HEK293T (cell line): ENCODE results near the gene GPR55.

Source experiments
- ARNT ChIP-seq: fragments of 450-650 bp; IDR thresholded peaks from 2 replicates; pipeline ENCODE4 v1.6.1; 2017; ENCODE audit warnings: mild to moderate bottlenecking
- ELF4 ChIP-seq: fragments of 450-650 bp; IDR thresholded peaks from 2 replicates; pipeline ENCODE4 v1.6.1; 2017; ENCODE audit warnings: antibody characterized with exemption
- FOXA1 ChIP-seq: fragments of 450-650 bp; IDR thresholded peaks from 2 replicates; pipeline ENCODE4 v1.6.1; 2016; ENCODE audit warnings: mild to moderate bottlenecking
- FOXM1 ChIP-seq: fragments of 450-650 bp; IDR thresholded peaks from 2 replicates; pipeline ENCODE4 v1.6.1; 2017; ENCODE audit warnings: mild to moderate bottlenecking, borderline replicate concordance
- HDGF ChIP-seq: fragments of 450-650 bp; IDR thresholded peaks from 2 replicates; pipeline ENCODE4 v1.6.1; 2017; ENCODE audit warnings: antibody characterized with exemption, borderline replicate concordance
- L3MBTL2 ChIP-seq: fragments of 450-650 bp; conservative IDR thresholded peaks from 2 replicates; pipeline ENCODE4 v1.6.1; 2016; ENCODE audit warnings: mild to moderate bottlenecking
- LEF1 ChIP-seq: fragments of 450-650 bp; IDR thresholded peaks from 2 replicates; pipeline ENCODE4 v1.6.1; 2017; ENCODE audit warnings: mild to moderate bottlenecking, borderline replicate concordance
- NFRKB ChIP-seq: fragments of 450-650 bp; IDR thresholded peaks from 2 replicates; pipeline ENCODE4 v1.6.1; 2016; ENCODE audit warnings: mild to moderate bottlenecking, moderate library complexity
- SP1 ChIP-seq: fragments of 450-650 bp; IDR thresholded peaks from 2 replicates; pipeline ENCODE4 v1.6.1; 2017
- SUZ12 ChIP-seq: fragments of 450-650 bp; IDR thresholded peaks from 2 replicates; pipeline ENCODE4 v1.6.1; 2016; ENCODE audit warnings: mild to moderate bottlenecking
- TARDBP ChIP-seq: fragments of 450-650 bp; IDR thresholded peaks from 2 replicates; pipeline ENCODE4 v1.6.1; 2016
- ZNF384 ChIP-seq: fragments of 450-650 bp; IDR thresholded peaks from 2 replicates; pipeline ENCODE4 v1.6.1; 2016

- TF ChIP-seq HDGF: no peak
- no peak for TF ChIP-seq NFRKB
- TF ChIP-seq SUZ12: no peak
- TF ChIP-seq L3MBTL2: no peak
- TF ChIP-seq ARNT: no peak
- no peak for TF ChIP-seq SP1
- no peak for TF ChIP-seq ZNF384
- no peak for TF ChIP-seq ELF4
- no peak for TF ChIP-seq FOXM1
- TF ChIP-seq LEF1: no peak
- TF ChIP-seq FOXA1: no peak
- no peak for TF ChIP-seq TARDBP
These were observed 22.9 kb upstream of the GPR55 start for GRCh38 chr2:230947908-230948365.
